HG03025 (cell line): ENCODE results near the gene NFATC4.
"Not testable (repeated sequence)": the region's sequence is repeated elsewhere in the genome, so short reads cannot be mapped to it uniquely, and the experiment has no call there.

Source experiments
- ATAC-seq: cut with Tn5 transposase; IDR thresholded peaks from one replicate; pipeline ENCODE4 v1.9.1; 2021; ENCODE audit warnings: mild to moderate bottlenecking, moderate library complexity; ENCODE audit not compliant: unreplicated experiment, low FRiP score

The NFATC4 gene

DNA sequence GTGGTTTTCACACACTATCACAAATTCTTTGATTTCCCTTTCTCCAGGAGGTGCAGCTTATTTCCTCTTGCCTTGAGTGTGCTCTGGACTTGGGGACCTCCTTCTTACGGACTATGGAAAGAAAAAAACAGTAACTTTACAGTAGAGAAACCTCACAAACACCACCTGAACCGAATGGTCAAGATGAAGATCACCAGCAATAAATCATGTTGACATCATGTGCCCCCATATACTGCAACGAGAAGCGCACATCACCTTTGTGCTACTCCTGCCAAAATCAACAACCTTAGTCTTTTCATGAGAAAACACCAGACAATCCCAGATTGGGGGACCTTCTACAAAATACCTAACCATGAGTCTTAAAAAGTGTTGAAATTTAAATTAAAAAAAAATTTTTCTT is 17.5 kb downstream of the NFATC4 start:
- no peak for ATAC-seq

DNA sequence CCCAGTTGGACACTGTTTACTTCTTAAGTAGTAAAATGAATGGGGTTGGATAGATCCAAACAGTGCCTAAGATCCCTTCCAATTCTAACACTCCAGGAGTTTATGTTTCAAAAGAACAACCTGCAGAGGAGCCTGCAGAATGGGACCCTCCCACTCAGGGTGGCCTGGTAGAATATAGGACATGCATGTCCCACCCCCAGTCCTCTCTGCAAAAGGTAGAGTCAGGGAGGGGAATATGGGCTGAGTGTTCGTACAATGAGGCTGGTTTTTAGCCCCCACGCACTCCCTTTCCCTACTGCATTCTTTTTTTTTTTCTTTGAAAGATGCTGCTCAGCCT is 19.0 kb downstream of the NFATC4 start:
- no peak for ATAC-seq

DNA sequence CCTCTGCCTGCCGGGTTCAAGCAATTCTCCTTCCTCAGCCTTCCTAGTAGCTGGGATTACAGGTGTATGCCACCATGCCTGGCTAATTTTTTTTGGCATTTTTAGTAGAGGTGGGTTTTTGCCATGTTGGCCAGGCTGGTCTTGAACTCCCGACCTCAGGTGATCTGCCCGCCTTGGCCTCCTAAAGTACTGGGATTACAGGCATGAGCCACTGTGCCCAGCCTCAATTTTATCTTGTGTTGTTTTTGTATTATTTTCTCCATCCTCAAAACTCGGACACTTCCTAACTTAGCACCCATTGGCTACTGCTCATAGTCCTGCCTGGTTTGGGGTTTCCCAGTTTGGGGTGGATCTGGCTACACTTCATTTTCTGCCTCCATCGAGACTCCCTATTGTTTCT is 19.6 kb downstream of the NFATC4 start:
- not testable (repeated sequence) for ATAC-seq

DNA sequence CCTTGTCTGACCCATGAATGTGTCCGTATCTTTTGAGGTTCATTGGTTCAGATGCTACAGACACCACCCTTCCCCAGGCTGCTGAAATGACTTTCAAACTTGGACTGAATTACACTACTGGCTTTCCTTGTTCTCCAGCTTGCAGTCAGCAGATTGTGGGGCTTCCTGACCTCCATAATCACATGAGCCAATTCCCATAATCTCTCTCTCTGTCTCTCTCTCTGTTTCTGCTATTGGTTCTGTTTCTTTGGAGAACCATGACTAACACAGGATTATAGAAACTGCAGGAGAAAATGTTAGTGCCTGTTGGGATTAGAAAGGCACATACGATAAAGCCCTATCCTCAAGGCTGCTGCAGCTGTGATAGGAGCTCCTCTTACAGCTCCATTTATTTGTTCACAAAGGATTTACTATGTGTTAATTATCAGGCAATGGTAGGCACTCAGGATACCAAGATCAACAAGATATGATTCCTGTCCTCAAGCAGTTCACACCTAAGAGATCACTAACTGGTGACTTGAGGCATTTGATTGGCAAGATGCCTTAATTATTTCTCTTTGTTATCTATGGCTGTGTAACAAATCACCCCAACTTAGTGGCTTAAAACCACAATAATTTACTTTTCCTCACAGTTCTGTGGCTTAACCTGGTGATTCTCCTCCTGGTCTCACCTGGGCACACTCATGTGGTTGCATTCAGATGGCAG is 20.6 kb downstream of the NFATC4 start:
- no peak for ATAC-seq

DNA sequence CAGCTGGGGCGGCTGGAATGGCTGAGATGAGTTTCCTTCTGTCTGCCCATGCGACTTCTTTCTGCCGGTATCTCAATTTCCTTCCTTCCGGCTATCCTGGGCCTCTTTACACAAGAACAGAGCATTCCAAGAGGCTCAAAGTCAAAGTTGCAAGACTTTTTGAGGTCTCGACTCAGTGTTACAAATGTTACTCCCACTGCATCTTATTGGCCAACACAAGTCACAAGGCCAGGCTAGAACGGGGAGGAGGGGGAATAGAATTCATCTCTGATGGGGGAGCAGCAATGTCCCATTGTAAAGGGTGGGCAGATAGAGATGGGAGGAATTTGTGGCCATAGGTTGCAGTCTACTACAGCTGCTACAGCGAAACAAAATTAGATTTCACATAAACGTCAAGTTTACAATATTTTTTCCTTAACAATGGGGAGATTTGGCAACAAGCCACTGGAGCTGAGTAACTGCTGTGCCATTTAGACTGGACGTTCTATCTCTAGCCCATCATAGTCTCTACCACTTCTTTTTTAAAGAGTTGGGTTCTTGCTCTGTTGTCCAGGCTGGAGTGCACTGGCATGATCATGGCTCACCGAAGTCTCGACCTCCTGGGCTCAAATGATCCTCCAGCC is 21.4 kb downstream of the NFATC4 start:
- no peak for ATAC-seq

DNA sequence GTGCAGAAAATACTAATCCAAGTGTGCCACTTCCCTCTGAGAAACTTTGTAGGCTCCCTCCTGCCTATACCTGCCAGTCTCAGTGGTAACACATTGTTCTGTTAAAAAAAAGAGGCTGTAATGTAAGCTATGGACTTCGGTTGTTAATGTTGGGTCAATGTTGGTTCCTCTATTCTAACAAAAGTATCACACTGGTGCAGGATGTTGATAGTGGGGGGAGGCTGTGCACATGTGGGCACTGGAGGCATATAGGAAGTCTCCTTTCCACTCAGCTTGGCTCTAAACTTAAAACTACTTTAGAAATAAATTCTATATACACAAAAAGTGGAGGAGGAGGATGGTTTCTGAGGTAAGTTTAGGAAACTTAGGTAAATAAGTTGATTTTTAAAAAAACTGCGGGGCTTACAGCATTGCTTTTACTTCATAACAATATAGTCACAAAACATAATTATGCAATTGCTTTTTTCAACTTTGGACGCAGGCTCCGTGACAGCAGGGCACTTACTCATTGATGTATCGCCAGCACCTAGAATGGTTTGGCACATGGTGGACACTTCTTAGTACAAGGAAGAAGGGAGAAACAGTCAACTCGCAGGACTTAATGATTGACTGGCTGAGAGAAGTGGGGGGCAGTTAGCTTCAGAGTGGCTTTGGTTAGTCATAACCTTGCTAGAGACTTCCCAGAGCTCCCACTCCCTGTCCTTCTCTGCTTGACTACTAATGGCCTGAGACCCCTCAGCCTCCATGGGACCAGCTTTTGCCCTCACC is 22.9 kb downstream of the NFATC4 start:
- ATAC-seq = no peak

DNA sequence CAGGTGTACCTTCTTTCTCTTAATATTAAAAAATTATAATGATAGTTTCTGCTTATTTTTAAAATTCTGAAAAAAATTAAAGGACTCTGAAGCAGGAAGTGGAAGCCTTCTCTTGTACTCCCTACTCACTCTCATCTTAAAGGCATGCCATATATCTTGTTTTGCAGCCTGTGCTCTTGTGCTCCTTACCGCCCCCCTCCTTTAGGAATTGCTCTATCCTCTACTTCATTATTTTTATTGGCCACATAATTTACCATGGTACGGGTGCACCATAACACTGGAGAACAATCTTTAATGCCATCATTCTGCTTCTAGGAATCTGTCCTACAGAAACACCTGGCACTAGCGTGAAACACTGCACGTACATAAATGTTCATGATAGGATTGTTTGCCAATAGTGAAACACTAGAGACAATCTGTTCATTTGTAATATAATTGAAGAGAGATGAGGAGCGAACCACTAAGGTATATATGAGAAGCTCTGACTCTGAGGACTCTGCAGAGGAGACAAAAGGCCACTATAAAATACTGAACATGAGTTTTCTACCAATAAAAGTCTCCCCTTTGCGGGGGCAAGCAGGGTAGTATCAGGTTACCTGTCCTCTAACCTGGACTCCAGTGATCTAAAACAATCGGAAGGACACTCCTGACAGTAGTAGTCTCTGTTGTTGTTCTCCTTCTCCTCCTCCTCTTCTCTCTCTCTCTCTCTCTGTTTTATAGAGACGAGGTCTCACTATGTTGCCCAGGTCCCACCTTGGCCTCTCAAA is 24.5 kb downstream of the NFATC4 start:
- no peak for ATAC-seq

DNA sequence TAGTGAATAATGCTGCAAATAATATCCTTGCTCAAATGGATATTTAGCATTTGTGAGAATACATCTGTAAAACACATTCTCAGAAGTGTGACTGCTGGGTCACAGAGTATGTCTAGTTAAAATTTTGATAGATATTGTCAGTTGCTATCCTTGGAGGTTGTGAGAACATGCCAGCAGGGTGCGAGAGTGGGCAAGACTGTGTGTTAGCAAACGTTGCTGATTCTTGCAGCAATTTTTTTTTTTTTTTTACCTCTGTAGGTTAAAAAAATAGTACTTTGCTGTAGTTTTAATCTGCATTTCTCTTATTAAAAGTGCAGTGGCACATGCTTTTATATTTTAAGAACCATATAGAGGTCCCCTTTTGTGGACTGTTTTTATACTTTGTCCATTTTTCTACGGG is 26.3 kb downstream of the NFATC4 start:
- no peak for ATAC-seq

DNA sequence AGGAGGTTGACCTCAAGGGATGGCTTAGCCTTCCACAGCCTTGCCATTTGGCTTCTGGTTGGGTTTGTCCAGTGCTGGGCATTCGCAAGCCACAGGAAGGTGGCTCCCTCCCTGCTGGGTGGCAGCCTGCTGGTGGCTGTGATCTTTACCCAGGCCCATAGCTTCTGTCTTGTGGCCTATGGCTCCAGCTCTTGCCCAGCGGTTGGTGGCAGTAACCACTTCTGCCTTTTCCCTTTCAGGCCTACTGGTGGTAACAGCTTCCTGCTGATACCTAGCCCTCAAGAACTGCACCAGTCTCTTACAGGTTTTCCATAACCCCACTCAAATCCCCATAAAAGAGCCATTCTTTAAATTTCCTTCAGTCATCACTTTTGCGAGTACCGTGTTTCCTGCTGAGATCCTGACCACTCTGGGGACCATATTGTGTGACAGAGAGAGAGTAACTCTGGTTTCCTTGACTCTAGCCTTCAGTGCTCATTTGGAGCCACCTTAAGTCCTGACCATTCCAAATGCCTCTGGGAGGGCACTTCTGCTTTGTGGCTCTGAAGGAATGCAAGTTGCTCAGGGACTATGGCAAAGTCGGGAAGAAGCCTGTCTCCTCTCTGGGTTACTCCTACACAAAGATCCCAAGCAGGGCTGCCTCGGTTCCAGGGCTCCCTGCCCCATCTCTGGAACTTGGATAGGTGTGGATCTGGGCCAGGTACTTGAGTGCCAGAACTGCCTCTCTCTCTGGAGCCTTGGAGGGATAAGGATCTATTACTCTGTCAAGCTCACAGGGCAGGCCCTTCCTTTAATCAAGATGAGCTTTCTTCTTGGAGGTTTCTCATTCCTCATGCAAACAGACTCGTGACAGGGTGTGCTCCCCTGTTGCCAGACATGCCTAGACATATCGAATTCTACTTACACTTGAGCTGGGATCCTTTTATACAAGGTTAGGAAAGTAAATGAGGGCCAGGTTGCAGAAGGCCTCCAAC is 27.9 kb downstream of the NFATC4 start:
- no peak for ATAC-seq

DNA sequence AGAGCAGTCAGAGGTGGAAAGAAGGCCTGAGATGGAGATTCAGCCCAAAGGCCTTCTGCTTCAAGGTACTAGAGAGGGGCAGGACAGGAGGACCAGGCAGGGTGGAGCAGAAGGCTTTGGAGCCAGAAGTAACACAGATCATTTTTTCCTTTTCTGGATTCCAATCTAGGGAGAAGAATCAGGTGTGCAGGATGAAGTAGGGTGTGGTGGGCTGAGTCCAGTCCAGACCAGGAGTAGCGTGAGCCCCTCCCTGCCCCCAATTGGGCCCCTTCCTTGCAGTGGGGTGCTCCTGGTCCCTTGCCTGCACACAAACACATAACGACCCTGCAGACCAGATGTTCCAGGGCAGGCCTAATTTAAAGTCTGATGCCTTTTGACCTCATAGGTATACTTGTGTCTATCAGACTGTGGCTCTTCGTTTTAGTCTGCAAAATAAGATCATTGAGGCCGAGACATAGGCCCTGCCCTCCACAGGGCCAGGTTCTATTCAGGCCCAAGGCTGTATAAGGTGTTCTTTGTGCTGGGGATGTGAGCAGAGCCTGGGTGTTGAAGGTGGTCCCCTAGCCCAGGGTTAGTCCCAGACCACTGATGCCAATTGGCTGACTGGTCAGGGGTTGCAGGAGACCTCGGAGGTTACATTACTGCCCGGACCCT is 29.8 kb downstream of the NFATC4 start:
- ATAC-seq = no peak

DNA sequence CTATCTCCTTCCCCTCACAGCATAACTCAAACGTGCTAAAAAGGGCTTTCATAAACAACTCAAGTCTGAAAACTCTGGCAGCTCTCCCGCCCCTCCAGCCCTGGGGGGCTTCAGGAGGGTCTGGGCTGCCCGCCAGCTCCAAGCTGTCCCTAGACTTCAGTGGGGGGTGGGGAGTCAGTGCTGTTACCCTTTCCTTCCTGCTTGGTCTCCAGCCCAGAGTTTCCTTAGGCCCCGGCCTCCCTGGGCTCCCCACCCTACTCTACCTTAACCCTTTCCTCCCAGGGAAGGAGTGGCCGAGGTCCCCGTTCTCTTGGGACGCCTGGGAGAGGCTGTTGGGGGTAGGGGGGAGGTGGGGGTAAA is 30.3 kb downstream of the NFATC4 start:
- no peak for ATAC-seq

DNA sequence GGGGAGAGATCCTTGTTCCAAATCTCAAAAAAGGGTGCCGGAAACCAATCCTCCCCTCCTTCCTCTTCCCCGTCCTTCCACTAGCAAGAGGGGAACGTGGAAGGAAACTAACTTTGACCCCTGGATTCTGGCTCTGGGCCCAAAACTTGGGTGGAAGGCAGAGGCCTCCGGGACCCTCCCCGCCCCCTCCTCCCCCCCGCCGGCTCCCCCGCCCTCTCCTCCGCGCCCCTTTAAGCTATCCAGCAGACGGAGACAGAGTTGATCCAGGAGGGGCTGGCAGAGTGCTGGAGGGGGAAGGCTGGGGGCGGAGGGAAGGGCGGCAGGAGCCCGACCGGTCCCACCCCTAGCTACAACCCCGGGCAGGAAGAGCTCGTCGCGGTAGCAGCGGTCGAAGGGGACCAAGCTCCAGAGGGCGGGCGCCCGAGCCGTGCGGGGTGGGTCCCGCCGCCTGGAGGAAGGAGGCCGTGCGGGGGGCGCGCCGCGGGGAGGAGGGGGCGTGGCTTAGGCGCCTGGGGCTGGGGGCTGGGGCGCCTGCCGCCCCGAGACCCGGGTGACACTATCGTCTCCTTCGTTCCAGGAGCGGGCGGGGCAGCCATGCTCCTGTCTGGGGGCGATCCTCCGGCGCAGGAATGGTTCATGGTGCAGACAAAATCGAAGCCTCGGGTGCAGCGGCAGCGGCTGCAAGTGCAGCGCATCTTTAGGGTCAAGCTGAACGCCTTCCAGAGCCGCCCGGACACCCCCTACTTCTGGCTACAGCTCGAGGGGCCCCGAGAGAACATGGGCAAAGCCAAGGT is 30.9 kb downstream of the NFATC4 start, which contains the start of gene NYNRIN:
Gene NYNRIN (plus strand): TSS at position 351 of the 794 bp plus-strand sequence. CDS start 244 bp downstream, at position 595.
- no peak for ATAC-seq

DNA sequence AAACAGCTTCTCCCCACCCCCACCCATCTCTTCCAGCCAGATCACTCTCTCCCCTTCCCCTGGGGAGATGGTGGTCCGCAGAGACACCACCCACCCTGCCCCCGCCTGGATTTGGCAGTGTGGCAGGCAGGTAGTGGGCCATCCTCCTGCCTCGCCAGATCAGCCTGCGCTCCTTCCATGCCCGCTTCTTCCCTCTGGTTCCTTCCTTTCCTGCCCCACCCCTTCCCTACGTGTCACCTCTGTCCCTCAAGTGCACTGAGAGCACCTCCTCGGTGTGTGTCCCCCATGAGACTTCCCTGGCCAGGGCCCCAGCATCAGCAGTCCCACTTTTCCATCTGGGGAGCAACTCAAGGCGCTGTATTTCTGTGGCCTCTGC is 31.5 kb downstream of the NFATC4 start:
- ATAC-seq = no peak

DNA sequence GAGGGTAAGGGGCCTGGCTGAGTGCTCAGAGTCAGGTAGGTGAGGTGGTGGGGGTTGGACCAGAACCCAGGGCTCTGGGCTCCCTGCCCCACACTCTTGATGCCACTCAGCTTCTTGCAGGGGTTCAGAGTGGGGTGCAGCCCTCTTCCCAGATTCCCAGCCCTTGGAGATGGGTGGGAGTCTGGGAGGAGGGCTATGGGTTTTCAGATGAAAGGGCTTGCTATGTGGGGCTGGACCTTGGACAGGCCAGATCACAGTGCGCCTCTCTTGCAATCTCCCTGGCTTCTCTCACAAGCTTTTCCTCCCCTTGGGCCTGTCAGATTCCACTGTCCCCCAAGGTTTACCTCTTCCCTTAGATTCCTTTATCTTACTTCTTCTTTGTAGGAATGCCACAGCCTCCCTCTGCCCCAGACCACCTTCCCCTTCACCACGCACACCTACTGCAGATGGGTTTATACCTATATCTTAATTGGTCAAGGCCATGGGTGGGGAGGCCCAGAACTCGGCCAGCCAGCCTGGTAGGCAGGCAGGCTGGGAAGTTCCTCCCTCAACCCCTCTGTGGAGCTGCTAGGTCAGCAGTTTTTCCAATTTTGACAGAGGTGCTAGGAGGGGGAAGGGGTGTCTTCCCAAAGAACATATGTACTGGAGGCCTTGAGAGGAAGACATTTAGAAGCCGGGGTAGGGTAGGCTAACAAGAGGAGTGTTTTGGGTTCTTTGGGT is 32.2 kb downstream of the NFATC4 start:
- ATAC-seq = no peak

DNA sequence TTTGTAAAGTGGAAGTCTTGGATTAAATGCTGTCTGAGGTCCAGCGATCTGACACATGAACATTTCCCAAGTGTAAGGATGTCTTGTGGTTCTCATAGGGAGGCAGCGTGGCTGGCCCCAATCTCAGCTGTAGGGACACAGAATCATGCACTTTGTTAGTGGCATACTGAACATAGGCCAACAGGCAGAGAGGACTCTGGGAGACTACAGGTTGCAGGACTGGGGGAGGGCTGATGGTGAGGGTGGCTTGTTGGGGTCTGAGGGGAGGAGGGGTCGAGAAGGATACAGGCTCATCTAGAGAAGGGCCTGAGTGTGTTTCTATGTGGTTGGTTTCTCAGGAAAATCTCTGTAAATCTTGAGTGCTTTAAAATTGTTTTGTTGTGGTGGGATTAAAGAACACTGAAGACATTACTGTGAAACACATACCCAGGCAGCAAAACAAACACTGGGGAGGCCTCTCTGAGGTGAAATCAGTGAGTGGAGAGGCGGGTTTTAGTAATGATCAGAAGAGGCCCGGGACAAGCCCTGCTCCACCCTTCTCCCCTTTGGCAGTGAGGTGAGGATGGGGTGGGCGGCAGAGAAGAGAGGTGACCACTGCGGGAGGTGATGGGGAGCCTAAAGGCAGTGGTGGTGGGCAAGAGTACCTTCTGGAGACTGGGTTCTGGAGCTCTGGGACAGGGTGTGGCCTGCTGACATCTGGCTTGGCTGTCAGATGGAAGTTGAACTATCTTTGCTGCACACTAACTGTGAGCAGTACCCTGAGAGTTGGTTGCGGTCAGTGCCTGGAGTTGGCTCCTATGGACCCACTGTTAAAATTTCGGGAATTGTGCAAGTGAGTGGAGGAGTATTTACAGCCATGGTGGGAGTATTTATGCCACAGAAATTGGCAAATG is 34.1 kb downstream of the NFATC4 start:
- ATAC-seq = no peak

DNA sequence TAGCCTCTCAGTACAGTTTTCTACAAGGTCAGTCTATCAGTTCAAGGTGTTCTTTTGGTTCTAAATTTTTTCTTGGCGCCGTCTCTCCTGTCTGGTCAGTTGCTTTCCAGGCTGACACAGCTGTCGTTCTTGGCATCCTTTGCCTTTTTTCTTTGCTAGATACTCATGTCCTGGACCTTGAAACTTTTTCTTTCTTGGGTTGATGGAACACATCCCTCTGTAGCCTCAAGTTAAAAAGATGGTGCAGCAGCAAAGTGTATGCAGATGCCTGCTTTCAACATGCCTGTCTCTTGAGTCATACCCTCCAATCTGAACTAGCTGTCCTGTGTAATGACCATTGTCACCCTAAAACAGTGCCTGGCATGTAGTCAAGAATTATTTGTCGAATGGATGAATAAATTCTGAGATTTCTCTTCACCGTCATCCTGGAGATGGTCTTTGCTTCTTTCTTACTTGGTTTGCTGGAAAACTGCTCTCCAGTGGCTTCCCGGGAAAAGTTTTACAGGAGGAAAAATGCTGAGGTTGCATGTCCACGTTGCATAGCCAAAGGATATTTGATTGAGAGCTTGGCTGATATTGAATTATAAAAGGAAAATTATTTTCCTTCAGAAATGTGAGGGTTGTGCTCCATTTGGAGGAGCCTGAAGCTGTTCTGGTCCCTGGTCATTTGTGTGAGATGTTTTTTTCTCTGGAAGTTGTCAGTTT is 35.5 kb downstream of the NFATC4 start:
- no peak for ATAC-seq
